ENCODE data around the gene MRPS24. TPM values are rescaled to one million over a fixed set of nuclear protein-coding genes. Genes with fewer than 3 reads are reported as not detected.

MRPS24 gene
- total and polyA plus RNA-seq, 2 of the 13 experiments (the other 11 are each of a cell fraction or from before 2014, with no cell fraction given) = 135 to 162 TPM

GRCh38 chr7:43905956-43906330 lies 36.6 kb upstream of the MRPS24 start (continued):
- no peak for TF ChIP-seq ZNF503 (CRISPR knock-in tag; IDR thresholded peaks at IDR 0.05)
- TF ChIP-seq ZNF510 (CRISPR knock-in tag; IDR thresholded peaks at IDR 0.05; ENCODE audit: low read depth) = no peak
- no peak for TF ChIP-seq TOPORS (CRISPR knock-in tag; IDR thresholded peaks at IDR 0.05)
- no peak for TF ChIP-seq ZBTB8A (CRISPR knock-in tag; IDR thresholded peaks at IDR 0.05; ENCODE audit: borderline replicate concordance, low read depth)
- TF ChIP-seq MTF2 (CRISPR knock-in tag; IDR thresholded peaks at IDR 0.05; ENCODE audit: borderline replicate concordance) = no peak
- TF ChIP-seq PRDM4 (CRISPR knock-in tag; IDR thresholded peaks at IDR 0.05; ENCODE audit: borderline replicate concordance) = no peak
- peak; percentile 63; the same call in 1 of the 2 replicates for TF ChIP-seq UBTF (CRISPR knock-in tag; IDR thresholded peaks at IDR 0.05)
- no peak for TF ChIP-seq STAT5B (CRISPR knock-in tag; IDR thresholded peaks at IDR 0.05)
- TF ChIP-seq POLR2AphosphoS5 (IDR thresholded peaks at IDR 0.05; ENCODE audit: low read depth, low read length) = no peak
- no peak for TF ChIP-seq RARG (CRISPR knock-in tag; IDR thresholded peaks at IDR 0.05; ENCODE audit: low read depth)
- TF ChIP-seq ZNF547 (CRISPR knock-in tag; IDR thresholded peaks at IDR 0.05) = no peak
- no peak for TF ChIP-seq ZNF766 (CRISPR knock-in tag; IDR thresholded peaks at IDR 0.05; ENCODE audit: borderline replicate concordance)
- no peak for TF ChIP-seq U2AF2 (IDR thresholded peaks at IDR 0.05; ENCODE audit: low read depth, low read length)
- TF ChIP-seq GPBP1L1 (CRISPR knock-in tag; IDR thresholded peaks at IDR 0.05) = no peak
- TF ChIP-seq SP4 (CRISPR knock-in tag; IDR thresholded peaks at IDR 0.05) = no peak
- TF ChIP-seq NFAT5 (CRISPR knock-in tag; IDR thresholded peaks at IDR 0.05) = no peak
- 0 out of 2 replicates have a peak, but pooled peaks have one; percentile 1 for TF ChIP-seq RFXANK (CRISPR knock-in tag; IDR thresholded peaks at IDR 0.05)
- no peak for TF ChIP-seq ZNF782 (CRISPR knock-in tag; IDR thresholded peaks at IDR 0.05; ENCODE audit: borderline replicate concordance)

Data from HepG2 (cell line).